HG03520 (cell line): ENCODE data around the gene TMEM163.
"Not testable (repeated sequence)": the region's sequence is repeated elsewhere in the genome, so short reads cannot be mapped to it uniquely, and the experiment has no call there.

Experiments used
- ATAC-seq: cut with Tn5 transposase; IDR thresholded peaks from one replicate; pipeline ENCODE4 v1.9.1; 2021; ENCODE audit warnings: mild to moderate bottlenecking, moderate library complexity; ENCODE audit not compliant: unreplicated experiment

TMEM163 gene

DNA sequence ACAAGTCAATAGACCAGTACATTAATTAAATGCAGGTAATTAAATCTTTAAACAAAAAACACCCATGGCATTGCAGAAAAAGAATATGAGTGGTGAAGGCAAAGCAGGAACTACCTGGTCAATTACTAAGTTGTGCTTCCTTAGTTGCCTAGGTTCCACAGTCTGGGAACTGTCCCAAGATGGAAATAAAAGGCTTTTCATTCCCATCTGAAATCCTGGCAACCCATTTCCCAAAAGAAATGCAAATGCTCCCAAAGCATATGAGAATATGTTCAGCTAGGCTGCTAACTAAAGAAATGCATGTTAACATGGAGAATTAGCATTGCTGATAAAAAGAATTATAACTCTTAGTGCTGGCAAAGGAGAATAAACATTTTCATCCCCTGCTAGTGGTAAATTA, 177.8 kb downstream of the TMEM163 start:
- ATAC-seq, result no peak

DNA sequence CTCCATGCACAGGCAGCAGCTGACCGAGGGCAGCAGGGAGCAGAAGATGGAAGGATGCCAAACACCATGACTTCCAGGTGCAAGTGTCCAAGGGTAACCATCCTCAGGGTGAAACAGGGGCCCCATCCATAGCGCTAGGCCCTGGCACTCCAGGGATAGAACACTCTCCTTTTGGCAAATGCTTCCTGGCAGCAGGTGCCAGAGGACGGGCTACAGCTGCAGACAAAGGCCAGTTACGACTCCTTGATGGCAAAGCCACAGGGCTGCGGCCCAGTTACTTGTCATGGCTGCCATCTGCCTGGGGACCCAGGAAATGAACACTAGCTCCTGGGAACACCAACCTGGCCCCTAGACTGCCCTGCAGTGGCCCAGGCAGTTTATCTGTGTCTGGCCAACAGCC, 178.8 kb downstream of the TMEM163 start:
- ATAC-seq, result no peak

GRCh38 chr2:134537702-134538101, 181.1 kb downstream of the TMEM163 start:
- no peak for ATAC-seq

- ATAC-seq, result no peak
Measured at GRCh38 chr2:134537121-134537520, 181.7 kb downstream of the TMEM163 start.

DNA sequence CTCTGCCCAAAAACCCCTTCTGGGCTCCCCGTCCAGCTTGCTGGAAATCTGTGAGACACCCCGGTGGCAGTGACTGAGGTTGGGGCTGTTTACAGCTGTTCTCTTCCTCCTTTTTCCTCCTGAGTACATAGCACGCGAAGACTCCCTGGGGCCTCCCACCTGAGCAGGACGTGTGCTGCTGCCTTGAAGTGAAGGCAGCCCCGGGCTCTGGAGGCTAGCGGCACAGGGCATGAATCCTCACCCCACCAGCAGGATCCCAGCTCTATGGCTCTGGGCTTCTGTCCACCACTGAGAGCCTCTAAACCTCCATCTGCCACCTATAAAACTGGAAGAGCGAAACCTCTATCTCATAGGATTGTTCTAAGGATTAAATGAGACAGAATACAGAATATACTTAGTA, 182.5 kb downstream of the TMEM163 start:
- ATAC-seq, result no peak

GRCh38 chr2:134532537-134532936, 186.3 kb downstream of the TMEM163 start:
- ATAC-seq, result no peak

DNA sequence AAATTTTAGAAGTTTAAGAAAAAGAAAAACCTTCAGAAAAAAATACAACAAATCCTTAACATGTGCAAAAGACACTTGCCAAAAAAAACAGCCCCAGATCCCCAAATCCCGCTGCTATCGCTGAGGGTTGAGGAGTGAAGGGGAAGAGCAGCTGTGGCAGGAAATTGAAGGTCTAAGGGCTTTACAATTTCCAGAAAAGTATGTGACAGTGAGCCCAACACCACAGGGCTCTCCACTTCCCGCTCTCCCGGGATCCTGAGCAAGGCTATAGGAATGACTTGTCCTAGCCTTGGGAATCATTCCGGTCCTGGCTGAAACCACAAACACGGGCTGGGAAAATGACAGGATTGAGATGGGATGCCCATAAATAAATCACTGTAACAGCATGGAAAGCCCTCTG, 191.4 kb downstream of the TMEM163 start:
- no peak for ATAC-seq

DNA sequence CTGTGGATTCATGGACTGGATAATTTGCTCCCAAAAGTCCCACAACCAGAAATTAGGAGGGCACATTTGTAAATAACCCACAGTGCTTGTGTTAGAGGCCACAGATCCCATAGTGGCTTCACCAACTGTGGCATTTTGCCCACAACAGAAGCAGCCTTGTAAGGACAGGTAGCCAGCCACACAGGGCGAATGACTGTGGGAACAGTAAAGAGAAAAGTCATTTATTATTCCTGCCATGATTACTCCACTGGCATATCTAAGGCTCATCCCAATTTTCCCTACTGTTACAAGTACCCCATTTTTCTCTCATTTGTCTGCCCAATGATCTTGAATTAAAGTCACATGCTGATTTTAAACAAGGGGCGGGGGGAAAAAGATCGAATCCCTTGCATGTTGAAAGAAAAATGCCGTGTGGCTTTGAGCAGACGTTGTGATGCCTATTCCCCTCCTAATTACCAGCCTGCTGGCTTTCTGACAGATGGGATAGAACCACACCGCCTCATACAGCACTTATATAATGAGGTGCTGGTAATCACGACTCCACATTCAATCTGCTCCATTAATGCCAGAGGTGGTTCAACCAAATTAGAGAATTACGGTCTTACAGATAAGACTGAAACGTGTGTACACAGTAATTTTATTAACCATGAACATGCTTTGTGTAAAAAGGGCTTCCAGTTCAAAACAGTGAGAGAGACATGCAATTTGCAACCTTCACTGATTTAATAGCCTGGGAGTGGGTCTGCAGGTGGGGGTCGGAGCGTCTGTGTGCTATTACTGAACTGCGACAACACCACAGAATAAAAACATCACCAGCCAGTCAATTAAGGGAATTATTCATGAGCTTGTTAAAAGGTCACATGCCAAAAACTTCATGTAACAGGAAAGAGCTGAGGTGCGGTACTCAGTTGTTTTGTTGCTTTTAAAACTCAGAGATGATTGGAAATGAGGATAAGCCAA, 196.0 kb downstream of the TMEM163 start:
- ATAC-seq, result no peak

- ATAC-seq, result no peak
Measured at GRCh38 chr2:134518101-134518500, 200.7 kb downstream of the TMEM163 start.

DNA sequence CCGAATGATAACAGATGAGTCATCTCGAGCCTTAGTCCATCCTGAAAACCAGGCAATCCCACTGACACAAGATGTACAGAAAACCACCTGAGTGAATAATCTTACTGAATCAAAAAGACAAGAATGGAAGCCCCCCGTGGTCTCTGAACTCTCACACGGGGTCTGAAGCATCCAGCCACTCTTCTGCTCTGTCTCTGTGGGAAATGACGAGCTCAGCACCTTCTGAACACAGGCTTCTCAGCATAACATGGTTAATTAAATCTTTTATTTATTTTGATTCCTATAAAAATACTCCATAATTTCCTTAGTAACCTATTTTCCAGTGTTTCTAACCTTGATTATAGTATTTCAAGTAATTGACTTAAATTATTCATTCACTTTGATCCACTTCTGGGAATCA, 203.7 kb downstream of the TMEM163 start:
- ATAC-seq, result no peak

- no peak for ATAC-seq
Measured at GRCh38 chr2:134513465-134513804, 205.4 kb downstream of the TMEM163 start.

- no peak for ATAC-seq
Measured at GRCh38 chr2:134512734-134513464, 205.9 kb downstream of the TMEM163 start.

GRCh38 chr2:134508391-134508790, 210.4 kb downstream of the TMEM163 start:
- ATAC-seq, result no peak

DNA sequence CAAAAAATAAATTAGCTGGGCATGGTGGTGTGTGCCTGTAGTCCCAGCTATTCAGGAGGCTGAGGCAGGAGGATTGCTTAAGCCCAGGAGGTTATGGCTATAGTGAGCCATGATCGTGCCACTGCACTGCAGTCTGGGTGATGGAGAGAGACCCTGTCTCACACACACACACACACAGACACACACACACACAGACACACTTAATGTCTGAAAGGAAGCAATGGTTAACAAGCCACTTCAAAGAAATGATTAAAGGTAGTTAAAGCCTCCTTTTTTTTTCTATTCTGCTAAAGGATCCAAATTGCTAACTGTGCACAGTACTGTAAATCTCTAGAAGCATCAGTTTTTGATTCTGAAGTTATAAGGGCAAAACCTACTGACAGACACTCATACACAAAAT, 211.1 kb downstream of the TMEM163 start:
- no peak for ATAC-seq

GRCh38 chr2:134507159-134507558, 211.6 kb downstream of the TMEM163 start:
- ATAC-seq, result not testable (repeated sequence)

- ATAC-seq, result no peak
Measured at GRCh38 chr2:134505446-134505845, 213.4 kb downstream of the TMEM163 start.

- no peak for ATAC-seq
Measured at GRCh38 chr2:134504586-134505336, 214.0 kb downstream of the TMEM163 start.

DNA sequence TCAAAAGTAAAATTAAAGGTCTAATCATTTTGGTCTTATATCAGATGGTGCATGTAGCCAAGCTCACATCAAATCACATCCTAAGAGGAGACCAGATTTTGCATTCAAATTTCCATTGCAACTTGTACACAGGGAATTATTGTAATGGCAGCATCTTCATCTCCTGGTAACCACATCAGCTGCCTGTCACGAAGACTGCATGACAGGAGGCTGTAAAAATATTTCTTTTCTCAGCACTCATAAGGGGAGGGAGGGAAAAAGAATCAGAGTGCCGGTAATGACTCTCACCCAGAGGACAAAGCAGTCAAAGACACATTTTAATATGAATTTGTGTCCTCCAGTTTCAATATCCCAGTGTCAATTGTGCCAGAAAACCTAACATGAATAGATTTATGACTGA, 216.7 kb downstream of the TMEM163 start:
- no peak for ATAC-seq

- ATAC-seq, result no peak
Measured at GRCh38 chr2:134501476-134502091, 217.2 kb downstream of the TMEM163 start.

DNA sequence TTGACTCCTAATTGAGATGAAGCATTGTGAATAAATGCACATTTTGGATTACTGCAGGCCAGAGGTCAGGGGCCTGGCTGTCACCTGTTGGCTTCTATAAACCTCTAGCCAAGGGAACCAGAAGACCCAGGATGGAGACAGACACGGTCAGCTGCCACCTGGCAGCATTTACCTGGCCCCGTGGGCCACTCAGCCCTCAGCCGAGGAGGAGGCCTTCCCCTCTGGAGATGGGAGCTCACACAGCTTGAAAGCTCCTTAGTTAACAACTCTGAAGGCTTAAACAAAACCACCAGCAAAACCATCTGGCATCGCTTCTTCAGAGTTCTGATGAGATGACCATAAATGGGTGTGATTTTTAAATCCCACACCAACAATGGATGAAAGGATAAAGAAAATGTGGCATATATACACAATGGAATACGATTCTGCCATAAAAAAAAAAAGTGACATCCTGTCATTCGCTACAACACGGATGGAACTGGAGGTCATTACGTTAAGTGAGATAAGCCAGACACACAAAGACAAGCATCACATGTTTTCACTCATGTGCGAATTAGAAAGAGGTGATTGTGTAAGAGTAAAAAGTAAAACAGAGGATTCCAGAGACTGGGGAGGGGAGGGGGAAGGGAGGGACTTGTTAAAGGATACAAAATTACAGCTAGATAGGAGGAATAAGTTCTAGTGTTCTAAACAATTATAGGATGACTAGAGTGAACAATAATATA, 218.4 kb downstream of the TMEM163 start:
- no peak for ATAC-seq
